H1 (cell line): ENCODE measurements around the gene TMPRSS9. TPM values are rescaled to one million over a fixed set of nuclear protein-coding genes. Genes with fewer than 3 reads are reported as not detected.

Source experiments
- EGR1 ChIP-seq: IDR thresholded peaks from 2 replicates; pipeline ENCODE4 v1.6.1; 2011; ENCODE audit warnings: low read depth, low read length, borderline replicate concordance
- POLR2A ChIP-seq, 2 experiments: IDR thresholded peaks; 1 replicate in 1 of 2; 2 replicates in 1 of 2; pipeline ENCODE4 v1.6.1; 2011; ENCODE audit warnings: low read depth in 2 of 2, low read length in 2 of 2, mild to moderate bottlenecking in 2 of 2; ENCODE audit errors: control extremely low read depth in 1 of 2
- SRF ChIP-seq: IDR thresholded peaks from 2 replicates; pipeline ENCODE4 v1.6.1; 2011; ENCODE audit warnings: mild to moderate bottlenecking, low read depth, low read length, moderate library complexity
- polyA plus RNA-seq, 7 experiments: library from polyadenylated mRNA; depleted of rRNA in 3 of 7; stranded (reverse) in 5 of 7; unstranded in 2 of 7; fragments of >200 nt in 5 of 7; fragments of 200-250 nt in 2 of 7; gene quantifications; 1 replicate in 5 of 7; 2 replicates in 1 of 7; 4 replicates in 1 of 7; pipeline versions ENCODE4 v1.2.1 to v1.2.3, GENCODE V29; 2011 to 2013; ENCODE audit warnings: missing spikeins in 2 of 7, mixed read lengths in 2 of 7
- total RNA-seq: library from RNA; stranded (reverse); fragmentation: NEBNext Ultra II Directional; extraction: Animal tissue kit (Norgen Biotek cat#: 25700); gene quantifications from 2 replicates; pipeline ENCODE4 v1.2.1, GENCODE V29; 2021

The TMPRSS9 gene
- total and polyA plus RNA-seq, 2 of the 8 experiments (the other 6 are each of a cell fraction or from before 2014, with no cell fraction given), result 0.15 to 0.19 TPM

GRCh38 chr19:2356036-2356646, 3.9 kb upstream of the TMPRSS9 start (continued):
- TF ChIP-seq EGR1 (no peak), SRF (no peak), POLR2A (IDR thresholded peaks at IDR 0.05; ENCODE audit: control extremely low read depth in 1 of 2, low read depth in 2 of 2, low read length in 2 of 2) (no peak)
